H9 (cell line): Measurements from ENCODE around the gene CTNNA1. TPM values are rescaled to one million over a fixed set of nuclear protein-coding genes. Genes with fewer than 3 reads are reported as not detected.

ENCODE experiments used
- DNase-seq: peaks from one replicate; pipeline ENCODE4 v3.0.0-alpha.2; 2017
- H2AFZ ChIP-seq: one replicate; pipeline ENCODE4 v1.6.1; 2013; ENCODE audit warnings: mild to moderate bottlenecking, low read length, control low read depth, moderate library complexity
- H2AK5ac ChIP-seq: 2 replicates; pipeline ENCODE4 v1.6.1; 2013; ENCODE audit warnings: low read length, control low read depth, mixed read lengths; ENCODE audit not compliant: insufficient read length
- H2BK120ac ChIP-seq: one replicate; pipeline ENCODE4 v1.6.1; 2013; ENCODE audit warnings: low read depth, mild to moderate bottlenecking, low read length, control low read depth, inconsistent platforms; ENCODE audit not compliant: poor library complexity, severe bottlenecking
- H2BK12ac ChIP-seq: 2 replicates; pipeline ENCODE4 v1.6.1; 2013; ENCODE audit warnings: low read length, control low read depth, mixed read lengths, low read depth; ENCODE audit not compliant: insufficient read length
- H2BK15ac ChIP-seq: 2 replicates; pipeline ENCODE4 v1.6.1; 2013; ENCODE audit warnings: low read depth, low read length, control low read depth
- H2BK20ac ChIP-seq: one replicate; pipeline ENCODE4 v1.6.1; 2013; ENCODE audit warnings: low read depth, mild to moderate bottlenecking, low read length, control low read depth, inconsistent platforms; ENCODE audit not compliant: poor library complexity, severe bottlenecking
- H2BK5ac ChIP-seq: 2 replicates; pipeline ENCODE4 v1.6.1; 2013; ENCODE audit warnings: low read length, control low read depth, mixed read lengths; ENCODE audit not compliant: insufficient read length
- H3K14ac ChIP-seq: 2 replicates; pipeline ENCODE4 v1.6.1; 2013; ENCODE audit warnings: low read length, control low read depth; ENCODE audit not compliant: insufficient read depth
- H3K18ac ChIP-seq: 2 replicates; pipeline ENCODE4 v1.6.1; 2013; ENCODE audit warnings: low read depth, mild to moderate bottlenecking, mixed read lengths, low read length, control low read depth; ENCODE audit not compliant: insufficient read length
- H3K23ac ChIP-seq: 2 replicates; pipeline ENCODE4 v1.6.1; 2013; ENCODE audit warnings: low read length, control low read depth, mixed read lengths, low read depth; ENCODE audit not compliant: insufficient read length
- H3K23me2 ChIP-seq: 2 replicates; pipeline ENCODE4 v1.6.1; 2013; ENCODE audit warnings: low read depth, mild to moderate bottlenecking, mixed read lengths, low read length, control low read depth; ENCODE audit not compliant: insufficient read length, poor library complexity, severe bottlenecking
- H3K27ac ChIP-seq: 2 replicates; pipeline ENCODE4 v1.5.1; 2013; ENCODE audit warnings: low read length, control low read depth, mixed read lengths, low read depth; ENCODE audit not compliant: insufficient read length
- H3K27me3 ChIP-seq: 2 replicates; pipeline ENCODE4 v1.6.1; 2013; ENCODE audit warnings: low read length, control low read depth, inconsistent platforms; ENCODE audit not compliant: insufficient read depth
- H3K4ac ChIP-seq: 2 replicates; pipeline ENCODE4 v1.6.1; 2013; ENCODE audit warnings: low read depth, mild to moderate bottlenecking, control low read depth, inconsistent platforms, low read length, moderate library complexity
- H3K4me1 ChIP-seq: 2 replicates; pipeline ENCODE4 v1.6.1; 2013; ENCODE audit warnings: low read length, control low read depth, inconsistent platforms; ENCODE audit not compliant: insufficient read depth
- H3K4me2 ChIP-seq: 2 replicates; pipeline ENCODE4 v1.6.1; 2013; ENCODE audit warnings: low read length, control low read depth, mixed read lengths; ENCODE audit not compliant: insufficient read length, insufficient read depth
- H3K56ac ChIP-seq: 2 replicates; pipeline ENCODE4 v1.6.1; 2013; ENCODE audit warnings: low read depth, mild to moderate bottlenecking, mixed read lengths, low read length, control low read depth; ENCODE audit not compliant: insufficient read length
- H3K79me1 ChIP-seq: 2 replicates; pipeline ENCODE4 v1.6.1; 2013; ENCODE audit warnings: low read depth, mild to moderate bottlenecking, moderate library complexity, low read length, control low read depth, inconsistent platforms; ENCODE audit not compliant: insufficient read depth, poor library complexity, severe bottlenecking
- H3K79me2 ChIP-seq: 2 replicates; pipeline ENCODE4 v1.6.1; 2013; ENCODE audit warnings: low read length, control low read depth, inconsistent platforms; ENCODE audit not compliant: insufficient read depth
- H3K9ac ChIP-seq: 2 replicates; pipeline ENCODE4 v1.6.1; 2013; ENCODE audit warnings: low read length, control low read depth, mixed read lengths; ENCODE audit not compliant: insufficient read length; ENCODE audit errors: extremely low read depth
- H3K9me3 ChIP-seq: one replicate; pipeline ENCODE4 v1.6.1; 2013; ENCODE audit warnings: low read depth, low read length, inconsistent platforms; ENCODE audit not compliant: control insufficient read depth
- H3T11ph ChIP-seq: one replicate; pipeline ENCODE4 v1.6.1; 2013; ENCODE audit warnings: mild to moderate bottlenecking, low read length, control low read depth, inconsistent platforms
- H4K20me1 ChIP-seq: one replicate; pipeline ENCODE4 v1.6.1; 2013; ENCODE audit not compliant: control insufficient read depth, insufficient read length, insufficient read depth
- H4K5ac ChIP-seq: 2 replicates; pipeline ENCODE4 v1.6.1; 2013; ENCODE audit warnings: low read depth, mild to moderate bottlenecking, mixed read lengths, low read length, control low read depth; ENCODE audit not compliant: insufficient read length
- H4K8ac ChIP-seq: replicated peaks from 2 replicates; pipeline ENCODE4 v1.6.1; 2013; ENCODE audit warnings: low read length, control low read depth, mixed read lengths, low read depth; ENCODE audit not compliant: insufficient read length
- H4K91ac ChIP-seq: 2 replicates; pipeline ENCODE4 v1.6.1; 2013; ENCODE audit warnings: low read depth, mild to moderate bottlenecking, moderate library complexity, mixed read lengths, low read length, control low read depth; ENCODE audit not compliant: insufficient read length
- H3K27ac Mint-ChIP-seq, 3 experiments: 2 replicates in 2 of 3; 3 replicates in 1 of 3; pipeline ENCODE4 v1.8.0; 2020 to 2021; ENCODE audit warnings: mixed read lengths in 3 of 3, mild to moderate bottlenecking in 1 of 3, moderate library complexity in 1 of 3
- H3K27me3 Mint-ChIP-seq: 2 replicates; pipeline ENCODE4 v1.8.0; 2021; ENCODE audit warnings: low read depth, mild to moderate bottlenecking, moderate library complexity, mixed read lengths
- H3K36me3 Mint-ChIP-seq, 3 experiments: 2 replicates in 2 of 3; 3 replicates in 1 of 3; pipeline ENCODE4 v1.8.0; 2020 to 2021; ENCODE audit warnings: low read depth in 3 of 3, mixed read lengths in 3 of 3; ENCODE audit not compliant: insufficient read depth in 1 of 3
- H3K4me1 Mint-ChIP-seq, 2 experiments: 2 replicates each; pipeline ENCODE4 v1.8.0; 2020; ENCODE audit warnings: mixed read lengths in 2 of 2
- H3K4me3 Mint-ChIP-seq, 2 experiments: 2 replicates in 1 of 2; 3 replicates in 1 of 2; pipeline ENCODE4 v1.8.0; 2020 to 2021; ENCODE audit warnings: mild to moderate bottlenecking in 2 of 2, mixed read lengths in 2 of 2, moderate library complexity in 1 of 2
- H3K9me3 Mint-ChIP-seq, 2 experiments: 2 replicates in 1 of 2; 3 replicates in 1 of 2; pipeline ENCODE4 v1.8.0; 2020; ENCODE audit warnings: mild to moderate bottlenecking in 2 of 2, mixed read lengths in 2 of 2, moderate library complexity in 1 of 2
- WGBS: extraction: QIAGEN DNeasy Blood & Tissue Kit; methylation state at CpG from one replicate; pipeline ENCODE4 v1.1.7; 2013; ENCODE audit warnings: missing lambda C conversion rate, low lambda C conversion rate, mixed read lengths; ENCODE audit not compliant: insufficient read length; ENCODE audit errors: extremely low coverage; 5-methylcytosine and 5-hydroxymethylcytosine counted together
- total RNA-seq: library from RNA; stranded (reverse); gene quantifications from 2 replicates; pipeline ENCODE4 v1.2.1, GENCODE V29; 2021
- TF ChIP-seq, protein P1 (sequence below): fragments of 200-600 bp; sonication (generic); conservative IDR thresholded peaks from 3 replicates; pipeline ENCODE4 v1.8.0; 2021; ENCODE audit warnings: antibody characterized with exemption, mild to moderate bottlenecking

The CTNNA1 gene
- total RNA-seq, 1 experiment from 2014 or later = 354 TPM

DNA sequence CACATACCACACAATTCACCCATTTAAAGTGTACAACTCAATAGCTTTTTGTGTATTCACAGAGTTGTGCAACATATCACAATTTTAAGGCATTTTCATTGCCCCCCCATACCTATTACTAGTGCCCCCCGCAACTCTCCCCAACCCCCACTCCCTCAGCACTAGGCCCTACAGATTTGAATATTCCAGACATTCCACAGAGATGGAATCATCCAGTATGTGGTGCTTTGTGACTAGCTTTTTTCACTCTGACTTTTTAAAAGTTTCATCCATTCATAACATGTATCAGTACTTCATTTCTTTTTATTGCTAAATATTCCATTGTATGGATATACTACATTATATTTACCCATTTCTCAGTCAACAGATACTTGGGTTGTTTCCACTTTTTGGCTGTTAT lies 224.9 kb downstream of the CTNNA1 start:
- Histone ChIP-seq H3K4me1 (peaks cover 4% of the 10 kb centered on the region; the same call in 1 of the 2 replicates), H3K23me2 (no peaks in the 10 kb centered on the region), H3K79me1 (no peaks in the 10 kb centered on the region), H2BK15ac (no peak overlapping the region), H4K20me1 (no peaks in the 10 kb centered on the region), H3K9ac (no peak overlapping the region), H3K14ac (no peak overlapping the region), H4K8ac (no peak overlapping the region), H3K18ac (no peak overlapping the region), H2AK5ac (no peak overlapping the region), H3K9me3 (no peaks in the 10 kb centered on the region), H3K23ac (no peak overlapping the region), H2BK12ac (no peak overlapping the region), H2BK5ac (no peak overlapping the region), H3K27me3 (no peaks in the 10 kb centered on the region), H3K4ac (no peak overlapping the region), H2AFZ (no peak overlapping the region), H3K79me2 (no peaks in the 10 kb centered on the region), H4K5ac (no peak overlapping the region), H3K27ac (no peak overlapping the region), H4K91ac (no peak overlapping the region), H3K4me2 (no peak overlapping the region), H2BK120ac (no peak overlapping the region), H3T11ph (no peak overlapping the region), H3K56ac (no peak overlapping the region), H2BK20ac (no peak overlapping the region)
- WGBS = no CpG with 5 or more reads among the region's 1 CpG
- Mint-ChIP-seq H3K4me3 (no peak overlapping the region), H3K27ac (no peak overlapping the region), H3K4me1 (peaks cover 16 to 23% of the 10 kb centered on the region in 2 experiments), H3K9me3 (no peaks in the 10 kb centered on the region), H3K36me3 (no peaks in the 10 kb centered on the region), H3K27me3 (no peaks in the 10 kb centered on the region)
- peak; percentile 2 for DNase-seq
- TF ChIP-seq, protein P1, sequence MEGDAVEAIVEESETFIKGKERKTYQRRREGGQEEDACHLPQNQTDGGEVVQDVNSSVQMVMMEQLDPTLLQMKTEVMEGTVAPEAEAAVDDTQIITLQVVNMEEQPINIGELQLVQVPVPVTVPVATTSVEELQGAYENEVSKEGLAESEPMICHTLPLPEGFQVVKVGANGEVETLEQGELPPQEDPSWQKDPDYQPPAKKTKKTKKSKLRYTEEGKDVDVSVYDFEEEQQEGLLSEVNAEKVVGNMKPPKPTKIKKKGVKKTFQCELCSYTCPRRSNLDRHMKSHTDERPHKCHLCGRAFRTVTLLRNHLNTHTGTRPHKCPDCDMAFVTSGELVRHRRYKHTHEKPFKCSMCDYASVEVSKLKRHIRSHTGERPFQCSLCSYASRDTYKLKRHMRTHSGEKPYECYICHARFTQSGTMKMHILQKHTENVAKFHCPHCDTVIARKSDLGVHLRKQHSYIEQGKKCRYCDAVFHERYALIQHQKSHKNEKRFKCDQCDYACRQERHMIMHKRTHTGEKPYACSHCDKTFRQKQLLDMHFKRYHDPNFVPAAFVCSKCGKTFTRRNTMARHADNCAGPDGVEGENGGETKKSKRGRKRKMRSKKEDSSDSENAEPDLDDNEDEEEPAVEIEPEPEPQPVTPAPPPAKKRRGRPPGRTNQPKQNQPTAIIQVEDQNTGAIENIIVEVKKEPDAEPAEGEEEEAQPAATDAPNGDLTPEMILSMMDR = no peak
